ENCODE results near the gene UIMC1.

Gene UIMC1

DNA sequence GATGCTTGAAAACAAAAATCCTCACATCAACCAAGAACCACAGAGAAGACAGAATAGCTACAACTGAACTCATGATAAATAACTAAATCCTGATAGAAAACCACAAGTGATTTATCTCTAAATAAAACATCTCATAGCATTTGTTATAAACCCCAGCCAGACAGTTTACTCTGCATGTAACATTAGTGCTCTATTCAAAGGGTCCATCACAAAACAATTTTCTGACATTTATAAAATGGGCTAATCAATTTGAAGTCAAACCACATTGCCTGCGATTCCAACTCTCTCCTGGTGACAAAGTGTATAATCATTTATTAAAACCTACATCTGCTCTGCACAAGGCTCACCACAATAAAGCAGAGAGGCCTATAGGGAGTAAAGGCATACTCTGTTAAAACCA is 49.8 kb downstream of the UIMC1 start:
- Mint-ChIP-seq H3K36me3 (peaks cover 12% of the 10 kb centered on the region), H3K4me1 (no peaks in the 10 kb centered on the region), H3K9me3 (no peaks in the 10 kb centered on the region), H3K27ac (no peak overlapping the region), H3K4me3 (no peak overlapping the region), H3K27me3 (no peaks in the 10 kb centered on the region)
- DNase-seq (ENCODE audit: low spot score in 2 of 2) = no peak
- no peak for ATAC-seq (ENCODE audit: low read depth)

DNA sequence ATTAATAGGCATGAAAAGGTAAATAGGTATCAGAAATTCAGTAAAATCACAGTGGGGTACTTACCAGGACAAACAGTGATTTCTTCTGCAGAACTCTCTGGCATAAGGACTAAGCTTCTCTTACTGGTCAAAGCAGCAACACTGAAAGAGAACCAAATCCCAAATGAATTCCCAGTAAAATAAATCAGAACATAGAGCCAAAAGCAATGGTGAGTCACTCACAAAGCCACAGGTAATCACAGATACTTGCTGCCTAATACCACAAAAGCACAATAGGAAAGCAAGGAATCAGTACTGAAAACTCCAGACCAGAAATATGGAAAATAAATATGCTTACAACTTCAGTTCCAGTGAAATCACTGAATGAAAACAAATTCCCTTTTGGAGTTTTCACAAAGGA is 50.7 kb downstream of the UIMC1 start:
- no peak overlapping the region for H3K4me3 Mint-ChIP-seq
- no peaks in the 10 kb centered on the region for H3K4me1 Mint-ChIP-seq
- DNase-seq (ENCODE audit: low spot score in 2 of 2) (no peak), ATAC-seq (ENCODE audit: low read depth) (no peak)
- H3K9me3 Mint-ChIP-seq = no peaks in the 10 kb centered on the region
- H3K36me3 Mint-ChIP-seq = peaks cover 13% of the 10 kb centered on the region
- H3K27ac Mint-ChIP-seq = peak overlapping the region; percentile 11
- no peaks in the 10 kb centered on the region for H3K27me3 Mint-ChIP-seq

DNA sequence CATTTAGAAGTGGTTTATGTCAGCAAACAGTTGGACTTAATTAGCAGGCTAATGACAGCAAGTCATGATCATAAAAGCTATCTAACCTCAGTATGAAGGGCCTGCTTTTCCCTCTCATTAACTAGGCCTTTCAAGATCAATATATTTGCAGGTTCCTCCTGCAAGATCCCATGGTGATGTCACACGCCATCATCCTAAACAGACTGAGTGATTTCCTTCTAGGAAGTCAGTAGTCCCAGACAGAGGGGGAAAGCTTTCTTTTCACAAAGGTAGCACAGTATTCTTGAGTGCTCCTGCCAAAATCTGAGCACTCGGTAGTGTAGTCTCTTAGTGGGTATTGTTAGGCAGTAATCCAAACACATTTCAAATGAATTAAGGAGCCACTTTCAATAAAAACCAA is 52.5 kb downstream of the UIMC1 start:
- Mint-ChIP-seq H3K9me3 (no peaks in the 10 kb centered on the region), H3K36me3 (peaks cover 15% of the 10 kb centered on the region), H3K4me3 (no peak overlapping the region), H3K4me1 (no peaks in the 10 kb centered on the region), H3K27me3 (no peaks in the 10 kb centered on the region), H3K27ac (no peak overlapping the region)
- ATAC-seq (ENCODE audit: low read depth) (no peak), DNase-seq (ENCODE audit: low spot score in 2 of 2) (no peak)

DNA sequence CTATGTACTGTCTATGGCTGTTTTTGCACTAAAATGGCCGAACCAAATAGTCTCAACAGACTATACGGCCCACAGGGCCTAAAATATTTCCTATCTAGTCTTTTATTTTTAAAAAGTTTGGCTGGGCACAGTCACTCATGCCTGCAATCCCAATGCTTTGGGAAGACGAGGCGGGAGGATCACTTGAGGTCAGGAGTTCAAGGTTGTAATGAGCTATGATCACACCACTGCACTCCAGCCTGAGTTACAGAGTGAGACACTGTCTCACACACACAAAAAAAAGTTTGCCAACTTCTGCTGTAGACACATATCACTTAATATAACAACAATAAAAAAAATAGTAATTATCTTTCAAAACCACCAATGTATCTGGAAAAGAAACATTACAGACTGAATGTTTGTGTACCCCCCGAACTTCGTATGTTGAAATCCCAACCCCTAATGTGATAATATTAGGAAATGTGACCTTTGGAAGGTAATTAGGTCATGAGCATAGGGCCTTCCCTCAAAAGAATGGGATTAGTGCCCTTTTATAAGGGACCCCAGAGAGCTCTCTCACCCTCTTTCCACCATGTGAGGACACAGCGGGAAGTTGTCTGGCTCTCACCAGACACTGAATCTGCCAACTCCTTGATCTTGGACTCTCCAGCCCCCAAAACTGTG is 53.9 kb downstream of the UIMC1 start:
- peaks cover 19% of the 10 kb centered on the region for H3K36me3 Mint-ChIP-seq

DNA sequence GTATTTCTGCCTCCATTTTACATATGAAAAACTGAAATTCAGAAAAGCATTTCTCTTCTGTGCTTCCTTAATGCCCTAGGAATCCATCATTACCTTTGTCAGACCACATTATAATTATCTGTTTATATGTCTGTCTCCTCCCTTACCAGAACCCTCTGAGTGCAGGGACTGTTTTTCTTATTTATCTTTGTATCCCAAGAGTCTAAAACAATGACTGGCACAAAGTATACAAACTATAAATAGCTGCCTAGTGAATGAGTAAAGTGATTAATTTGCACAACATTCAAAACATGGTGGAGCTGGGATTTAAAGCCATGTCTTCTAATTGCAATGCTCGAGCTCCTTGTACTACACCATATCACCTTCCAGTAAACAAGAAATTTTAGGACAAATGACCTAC is 58.1 kb downstream of the UIMC1 start:
- Mint-ChIP-seq H3K4me3 (no peak overlapping the region), H3K36me3 (peaks cover 11% of the 10 kb centered on the region), H3K9me3 (no peaks in the 10 kb centered on the region), H3K4me1 (no peaks in the 10 kb centered on the region), H3K27me3 (no peaks in the 10 kb centered on the region), H3K27ac (no peak overlapping the region)
- DNase-seq (ENCODE audit: low spot score in 2 of 2) = no peak
- no peak for ATAC-seq (ENCODE audit: low read depth)

More for the DNA sequence above, 53.9 kb downstream of the UIMC1 start:
- peak overlapping the region; percentile 9 for H3K27ac Mint-ChIP-seq
- H3K27me3 Mint-ChIP-seq = no peaks in the 10 kb centered on the region
- ATAC-seq (ENCODE audit: low read depth) (no peak), DNase-seq (ENCODE audit: low spot score in 2 of 2) (no peak)
- no peaks in the 10 kb centered on the region for H3K4me1 Mint-ChIP-seq
- no peaks in the 10 kb centered on the region for H3K9me3 Mint-ChIP-seq
- H3K4me3 Mint-ChIP-seq = no peak overlapping the region

DNA sequence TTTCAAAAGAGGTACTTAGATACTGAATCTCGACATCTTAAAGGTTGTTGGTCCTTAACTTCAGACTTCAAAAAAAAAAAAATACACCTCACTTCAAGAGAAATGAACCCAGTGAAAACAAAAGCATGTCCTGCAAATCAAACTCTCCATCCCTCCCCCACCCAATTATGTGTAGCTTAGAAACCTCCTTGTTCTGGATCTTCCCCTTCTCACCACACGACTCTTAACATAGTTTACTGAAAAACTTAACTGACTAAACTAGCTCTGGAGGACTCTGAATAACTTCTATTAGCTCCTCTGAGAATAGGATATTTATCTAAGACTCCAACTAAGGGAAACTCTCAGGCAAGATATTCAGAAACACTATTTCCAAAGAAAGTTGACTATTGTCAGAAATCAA is 58.7 kb downstream of the UIMC1 start:
- H3K36me3 Mint-ChIP-seq = peaks cover 14% of the 10 kb centered on the region
- H3K27ac Mint-ChIP-seq = no peak overlapping the region
- peaks cover 2% of the 10 kb centered on the region for H3K4me1 Mint-ChIP-seq
- no peak for DNase-seq (ENCODE audit: low spot score in 2 of 2)
- ATAC-seq (ENCODE audit: low read depth) = no peak
- H3K4me3 Mint-ChIP-seq = no peak overlapping the region
- H3K27me3 Mint-ChIP-seq = no peaks in the 10 kb centered on the region
- no peaks in the 10 kb centered on the region for H3K9me3 Mint-ChIP-seq

DNA sequence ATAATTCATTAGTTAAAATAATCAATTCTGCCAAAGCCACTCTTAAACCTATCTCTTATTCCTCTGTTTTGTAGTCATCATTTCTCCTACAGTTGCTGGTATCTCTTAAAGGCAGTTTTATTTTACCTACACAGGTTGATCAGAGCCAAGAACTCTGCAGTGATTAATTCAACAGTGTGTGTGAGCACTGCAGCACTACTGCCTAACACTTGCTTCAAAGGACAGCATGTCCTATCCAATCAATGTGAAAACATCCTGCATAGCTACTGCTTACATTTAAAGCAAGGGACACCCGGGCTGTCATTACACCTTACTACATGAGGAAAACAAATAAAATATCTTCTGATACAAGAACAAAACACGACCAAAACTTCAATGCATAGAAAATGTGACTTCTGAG is 62.3 kb downstream of the UIMC1 start:
- Mint-ChIP-seq H3K27ac (no peak overlapping the region), H3K4me3 (no peak overlapping the region), H3K9me3 (no peaks in the 10 kb centered on the region), H3K27me3 (no peaks in the 10 kb centered on the region), H3K36me3 (peaks cover 16% of the 10 kb centered on the region), H3K4me1 (peaks cover 2% of the 10 kb centered on the region)
- no peak for ATAC-seq (ENCODE audit: low read depth)
- DNase-seq (ENCODE audit: low spot score in 2 of 2) = no peak

DNA sequence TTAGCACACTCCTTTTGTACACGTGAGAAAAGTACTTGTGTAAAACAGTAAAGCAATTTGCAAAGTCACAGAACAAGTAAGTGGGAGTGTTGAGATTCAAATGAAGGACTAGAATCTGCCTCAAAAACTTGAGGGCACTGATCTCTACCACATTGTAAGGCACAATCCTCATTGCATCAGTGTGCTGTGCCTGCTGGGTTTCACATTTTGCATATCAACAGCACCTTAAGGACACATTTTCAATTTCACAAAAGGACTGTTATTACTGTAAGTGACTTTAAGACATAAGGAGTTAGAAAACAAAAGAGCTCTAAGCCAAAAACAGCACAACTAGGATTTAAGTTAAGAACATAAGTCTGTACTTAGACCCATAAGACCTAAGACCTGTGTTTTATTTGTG is 62.8 kb downstream of the UIMC1 start:
- Mint-ChIP-seq H3K4me1 (peaks cover 2% of the 10 kb centered on the region), H3K36me3 (peaks cover 16% of the 10 kb centered on the region), H3K27ac (no peak overlapping the region), H3K27me3 (no peaks in the 10 kb centered on the region), H3K9me3 (no peaks in the 10 kb centered on the region), H3K4me3 (no peak overlapping the region)
- DNase-seq (ENCODE audit: low spot score in 2 of 2) (no peak), ATAC-seq (ENCODE audit: low read depth) (no peak)

DNA sequence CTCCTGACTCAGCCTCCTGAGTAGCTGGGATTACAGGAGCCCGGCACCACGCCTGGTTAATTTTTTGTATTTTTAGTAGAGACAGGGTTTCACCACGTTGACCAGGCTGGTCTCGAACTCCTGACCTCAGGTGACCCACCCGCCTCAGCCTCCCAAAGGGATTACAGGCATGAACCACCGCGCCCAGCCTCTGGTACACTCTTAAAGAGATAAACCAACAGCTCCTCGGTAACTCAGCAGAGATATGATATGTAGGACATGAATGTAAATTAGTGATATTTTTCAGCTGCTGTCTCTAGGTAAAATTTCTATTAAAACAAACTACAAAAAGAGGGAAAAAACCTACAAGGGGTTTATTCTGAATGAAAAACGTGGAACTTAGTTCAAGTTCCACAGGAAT is 64.6 kb downstream of the UIMC1 start:
- Mint-ChIP-seq H3K4me3 (no peak overlapping the region), H3K27me3 (no peaks in the 10 kb centered on the region), H3K9me3 (no peaks in the 10 kb centered on the region), H3K4me1 (peaks cover 2% of the 10 kb centered on the region), H3K27ac (no peak overlapping the region), H3K36me3 (peaks cover 12% of the 10 kb centered on the region)
- ATAC-seq (ENCODE audit: low read depth) (no peak), DNase-seq (ENCODE audit: low spot score in 2 of 2) (no peak)

DNA sequence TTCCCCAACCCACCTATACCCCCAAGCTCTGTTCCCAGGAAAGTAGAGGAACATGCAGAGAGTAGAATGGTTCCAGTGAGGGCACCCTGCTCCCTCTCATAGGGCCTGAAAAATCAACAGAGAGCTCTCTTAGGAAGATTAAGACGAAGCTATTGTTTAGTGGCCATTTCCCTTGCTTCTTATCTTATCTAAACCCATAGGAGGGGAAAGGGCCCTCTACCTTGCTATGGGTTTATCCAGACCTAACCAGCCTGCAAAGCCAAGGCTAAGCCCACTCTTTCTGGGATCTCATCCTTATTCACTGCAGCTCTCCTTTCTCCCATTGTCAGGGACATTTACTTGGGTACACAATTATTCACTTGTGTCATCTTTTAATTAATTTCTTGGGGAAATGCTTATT is 68.1 kb downstream of the UIMC1 start:
- ATAC-seq (ENCODE audit: low read depth) = no peak
- Mint-ChIP-seq H3K27me3 (no peaks in the 10 kb centered on the region), H3K36me3 (peaks cover 19% of the 10 kb centered on the region), H3K4me1 (peaks cover 10% of the 10 kb centered on the region), H3K9me3 (no peaks in the 10 kb centered on the region), H3K27ac (no peak overlapping the region), H3K4me3 (no peak overlapping the region)
- no peak for DNase-seq (ENCODE audit: low spot score in 2 of 2)

DNA sequence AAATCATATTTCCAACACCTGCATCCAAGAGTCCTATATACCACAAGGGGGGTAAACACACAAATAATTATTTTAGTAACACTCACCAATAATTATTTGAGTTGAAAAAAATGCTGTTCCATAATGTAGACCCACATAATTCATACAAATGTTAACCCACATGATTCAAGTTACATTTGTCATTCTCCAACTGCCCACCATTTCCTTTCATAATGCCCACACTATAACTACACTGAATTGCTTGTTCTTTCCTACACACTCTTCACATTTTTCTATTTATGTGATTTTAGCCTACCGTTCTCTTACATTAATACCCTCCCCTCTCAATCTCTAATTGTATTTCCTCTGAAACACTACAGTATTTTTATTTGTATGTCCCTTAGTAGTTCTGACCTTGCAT is 71.6 kb downstream of the UIMC1 start:
- ATAC-seq (ENCODE audit: low read depth) (no peak), DNase-seq (ENCODE audit: low spot score in 2 of 2) (no peak)
- H3K9me3 Mint-ChIP-seq = no peaks in the 10 kb centered on the region
- H3K27ac Mint-ChIP-seq = no peak overlapping the region
- peaks cover 9% of the 10 kb centered on the region for H3K4me1 Mint-ChIP-seq
- no peaks in the 10 kb centered on the region for H3K27me3 Mint-ChIP-seq
- peaks cover 19% of the 10 kb centered on the region for H3K36me3 Mint-ChIP-seq
- no peak overlapping the region for H3K4me3 Mint-ChIP-seq

DNA sequence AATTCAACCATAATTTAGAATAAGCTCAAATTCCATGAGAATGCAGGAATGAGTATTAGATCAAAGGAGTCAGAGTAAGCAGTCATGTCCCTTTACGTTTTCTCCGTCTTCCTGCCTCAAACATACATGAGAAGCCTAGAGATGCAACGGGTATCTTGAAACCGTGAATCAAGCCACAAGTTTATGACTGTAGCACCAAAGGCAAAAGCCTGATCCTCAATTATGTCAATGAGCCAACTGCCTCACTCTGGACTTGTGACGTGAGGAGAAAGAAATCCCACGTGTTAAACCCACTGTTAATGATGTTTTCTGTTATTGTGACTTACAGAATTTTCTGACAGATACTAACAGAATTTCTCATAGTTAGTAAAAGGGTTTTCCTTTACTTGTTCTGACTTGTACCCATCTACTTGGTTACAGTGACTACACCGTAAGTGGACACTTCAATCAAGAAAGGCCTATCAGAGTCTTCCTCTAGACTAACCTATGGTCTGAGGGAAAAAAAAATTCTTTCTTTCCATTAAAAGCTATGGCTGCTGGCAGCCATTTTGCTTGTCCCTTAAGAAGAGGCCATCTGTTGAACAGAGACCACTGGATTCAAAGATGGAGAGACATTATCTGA is 72.2 kb downstream of the UIMC1 start:
- ATAC-seq (ENCODE audit: low read depth) = no peak

DNA sequence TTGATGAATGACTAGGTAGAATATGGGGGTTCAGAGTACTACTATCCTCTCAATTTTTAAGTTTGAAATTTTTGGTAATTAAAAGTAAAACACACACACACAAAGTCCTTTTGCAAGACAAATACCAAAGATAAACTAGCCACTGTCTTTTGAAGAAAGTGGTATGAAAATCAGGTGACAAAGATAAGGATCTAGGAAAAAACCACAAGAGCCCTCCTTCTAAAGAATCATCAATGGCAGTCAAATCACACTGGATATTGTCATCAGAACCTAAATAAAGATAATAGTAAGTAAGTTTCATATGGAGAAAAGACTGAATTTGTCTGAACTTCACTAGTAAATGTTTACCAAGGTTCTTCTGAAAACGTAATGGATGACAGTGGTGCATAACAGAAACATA is 76.9 kb downstream of the UIMC1 start:
- no peaks in the 10 kb centered on the region for H3K4me1 Mint-ChIP-seq
- H3K27ac Mint-ChIP-seq = no peak overlapping the region
- H3K36me3 Mint-ChIP-seq = peaks cover 19% of the 10 kb centered on the region
- no peaks in the 10 kb centered on the region for H3K9me3 Mint-ChIP-seq
- H3K4me3 Mint-ChIP-seq = no peak overlapping the region
- no peak for DNase-seq (ENCODE audit: low spot score in 2 of 2)
- ATAC-seq (ENCODE audit: low read depth) = no peak
- no peaks in the 10 kb centered on the region for H3K27me3 Mint-ChIP-seq

More for the DNA sequence above, 72.2 kb downstream of the UIMC1 start:
- peaks cover 20% of the 10 kb centered on the region for H3K36me3 Mint-ChIP-seq
- no peaks in the 10 kb centered on the region for H3K9me3 Mint-ChIP-seq
- DNase-seq (ENCODE audit: low spot score in 2 of 2) = no peak
- no peaks in the 10 kb centered on the region for H3K27me3 Mint-ChIP-seq
- H3K4me1 Mint-ChIP-seq = peaks cover 9% of the 10 kb centered on the region
- no peak overlapping the region for H3K27ac Mint-ChIP-seq
- H3K4me3 Mint-ChIP-seq = no peak overlapping the region

DNA sequence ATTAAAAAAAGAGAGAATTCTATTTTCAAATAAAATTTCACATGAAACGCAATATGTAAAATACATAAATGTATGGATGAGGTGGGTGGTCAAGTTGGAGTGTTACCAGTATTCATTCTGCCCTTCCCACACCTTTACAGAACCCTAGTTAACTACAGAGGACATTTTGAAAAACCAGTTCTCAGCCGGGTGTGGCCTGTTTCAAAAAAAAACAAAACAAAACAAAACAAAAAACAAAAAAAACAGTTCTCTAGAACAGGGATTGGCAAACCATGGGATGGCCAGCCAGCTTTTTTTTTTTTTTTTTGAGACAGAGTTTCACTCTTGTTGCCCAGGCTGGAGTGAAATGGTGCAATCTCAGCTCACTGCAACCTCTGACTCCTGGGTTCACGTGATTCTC is 79.0 kb downstream of the UIMC1 start:
- Mint-ChIP-seq H3K27me3 (no peaks in the 10 kb centered on the region), H3K9me3 (no peaks in the 10 kb centered on the region), H3K4me3 (no peak overlapping the region), H3K36me3 (peaks cover 19% of the 10 kb centered on the region), H3K4me1 (no peaks in the 10 kb centered on the region), H3K27ac (no peak overlapping the region)
- DNase-seq (ENCODE audit: low spot score in 2 of 2) (no peak), ATAC-seq (ENCODE audit: low read depth) (no peak)

DNA sequence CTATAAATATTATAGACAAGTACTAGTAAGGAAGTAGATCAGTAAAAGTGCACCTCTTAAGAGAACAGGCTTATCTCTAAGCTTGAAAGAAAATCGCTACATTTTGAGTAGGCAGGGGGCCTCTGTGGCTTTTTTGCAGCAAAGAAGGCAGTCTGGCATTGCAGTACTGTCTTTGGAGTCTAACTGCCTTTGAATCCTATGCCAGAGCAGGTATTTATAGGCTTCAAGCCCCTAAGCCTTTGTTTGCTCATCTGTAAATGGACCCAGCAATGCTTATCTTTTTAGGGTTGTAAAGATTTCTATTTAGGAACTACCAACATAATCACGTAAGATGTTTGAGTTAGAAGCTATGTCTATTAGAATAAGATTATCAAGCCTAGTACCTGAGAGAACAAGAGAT is 83.8 kb downstream of the UIMC1 start:
- Mint-ChIP-seq H3K36me3 (peaks cover 33% of the 10 kb centered on the region), H3K4me1 (peaks cover 3% of the 10 kb centered on the region), H3K9me3 (no peaks in the 10 kb centered on the region), H3K4me3 (no peak overlapping the region), H3K27ac (no peak overlapping the region), H3K27me3 (no peaks in the 10 kb centered on the region)
- no peak for ATAC-seq (ENCODE audit: low read depth)
- no peak for DNase-seq (ENCODE audit: low spot score in 2 of 2)
